ENCODE measurements around the gene ETFA. TPM values are rescaled to one million over a fixed set of nuclear protein-coding genes. Genes with fewer than 3 reads are reported as not detected.

The ETFA gene
- total RNA-seq, 1 donor from 2014 or later = 109 TPM

DNA sequence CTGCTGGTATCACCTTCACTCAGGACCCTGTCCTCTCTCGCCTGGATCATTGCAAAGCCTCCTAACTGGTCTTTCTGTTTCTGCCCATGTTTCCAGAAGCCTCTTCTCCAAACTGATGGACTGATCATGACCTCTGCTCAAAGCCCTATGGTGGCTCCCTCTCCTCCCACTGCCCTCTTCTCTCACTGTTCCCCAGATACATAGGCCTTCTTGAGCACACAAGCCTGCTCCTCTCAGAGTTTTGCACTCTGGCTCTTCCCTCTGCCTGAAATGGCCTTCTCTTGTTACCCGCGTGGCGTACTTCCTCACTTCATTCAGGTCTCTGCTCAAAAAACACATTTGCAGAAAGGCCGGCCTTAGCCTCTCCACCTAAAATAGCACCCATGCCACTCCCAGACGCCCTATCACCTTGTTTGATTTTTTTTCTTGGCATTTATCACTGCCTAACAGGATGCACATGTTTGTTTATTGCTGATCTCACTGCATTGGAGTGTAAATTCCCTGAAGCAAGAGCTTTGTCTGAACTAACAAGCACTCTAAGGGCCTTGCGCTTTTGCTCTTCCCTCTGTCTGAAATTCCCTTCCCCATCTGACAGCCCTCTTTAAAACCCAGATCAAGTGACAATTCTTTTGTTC is 1.4 kb upstream of the ETFA start:
- Mint-ChIP-seq H3K4me3 (peak overlapping the region; percentile 93), H3K9me3 (peaks cover 3% of the 10 kb centered on the region), H3K4me1 (peaks cover 38% of the 10 kb centered on the region), H3K27me3 (ENCODE audit: low read depth) (peaks cover 11% of the 10 kb centered on the region), H3K36me3 (ENCODE audit: low read depth) (peaks cover 2% of the 10 kb centered on the region), H3K27ac (ENCODE audit: unreplicated experiment) (no peak overlapping the region)
- no peak for TF ChIP-seq CTCF (conservative IDR thresholded peaks at IDR 0.05)
- DNase-seq (ENCODE audit: low read depth, low spot score) = no peak

GRCh38 chr15:76310475-76311099 is 682 bp downstream of the ETFA start:
- Mint-ChIP-seq H3K9me3 (peaks cover 3% of the 10 kb centered on the region), H3K27ac (ENCODE audit: unreplicated experiment) (peak overlapping the region; percentile 81), H3K4me1 (peaks cover 38% of the 10 kb centered on the region), H3K4me3 (peak overlapping the region; percentile 93), H3K36me3 (ENCODE audit: low read depth) (peaks cover 5% of the 10 kb centered on the region), H3K27me3 (ENCODE audit: low read depth) (peaks cover 6% of the 10 kb centered on the region)
- peak; percentile 16 for DNase-seq (ENCODE audit: low read depth, low spot score)
- no peak for TF ChIP-seq CTCF (conservative IDR thresholded peaks at IDR 0.05)

- Mint-ChIP-seq H3K4me1 (peaks cover 38% of the 10 kb centered on the region), H3K27ac (ENCODE audit: unreplicated experiment) (no peak overlapping the region)
Observed at GRCh38 chr15:76309601-76310330, 1.5 kb downstream of the ETFA start.

GRCh38 chr15:76303909-76304308 is 7.4 kb downstream of the ETFA start:
- no peak for TF ChIP-seq CTCF (conservative IDR thresholded peaks at IDR 0.05)
- H3K4me3 Mint-ChIP-seq = no peak overlapping the region
- no peak for DNase-seq (ENCODE audit: low read depth, low spot score)
- H3K9me3 Mint-ChIP-seq = peaks cover 3% of the 10 kb centered on the region
- peaks cover 7% of the 10 kb centered on the region for H3K36me3 Mint-ChIP-seq (ENCODE audit: low read depth)
- no peak overlapping the region for H3K27ac Mint-ChIP-seq (ENCODE audit: unreplicated experiment)
- H3K4me1 Mint-ChIP-seq = peaks cover 10% of the 10 kb centered on the region
- H3K27me3 Mint-ChIP-seq (ENCODE audit: low read depth) = no peaks in the 10 kb centered on the region

More at GRCh38 chr15:76309601-76310330, 1.5 kb downstream of the ETFA start:
- H3K36me3 Mint-ChIP-seq (ENCODE audit: low read depth) = peaks cover 9% of the 10 kb centered on the region
- DNase-seq (ENCODE audit: low read depth, low spot score) = no peak
- peaks cover 4% of the 10 kb centered on the region for H3K27me3 Mint-ChIP-seq (ENCODE audit: low read depth)
- H3K4me3 Mint-ChIP-seq = peak overlapping the region; percentile 93
- TF ChIP-seq CTCF (conservative IDR thresholded peaks at IDR 0.05) = no peak
- H3K9me3 Mint-ChIP-seq = peaks cover 5% of the 10 kb centered on the region

DNA sequence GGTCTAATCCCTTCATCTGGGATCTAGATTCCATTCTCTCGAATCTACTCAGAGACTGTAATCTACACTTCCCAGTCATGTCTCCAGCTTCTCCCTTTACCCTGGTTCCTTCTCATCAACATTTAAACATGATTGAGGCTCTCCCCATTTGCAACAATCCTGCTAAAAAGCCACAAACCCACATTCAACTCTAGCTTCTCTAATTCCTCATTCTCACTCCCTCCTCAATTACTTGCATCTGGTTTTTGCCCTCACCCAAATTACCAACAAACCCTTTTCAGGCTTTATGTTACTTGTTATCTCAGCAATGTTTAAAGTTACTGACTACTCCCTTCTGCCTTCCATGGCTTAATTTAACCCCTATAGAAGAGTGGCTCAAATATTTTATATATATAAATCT is 11.5 kb downstream of the ETFA start:
- H3K4me3 Mint-ChIP-seq = no peak overlapping the region
- H3K36me3 Mint-ChIP-seq (ENCODE audit: low read depth) = no peaks in the 10 kb centered on the region
- H3K27ac Mint-ChIP-seq (ENCODE audit: unreplicated experiment) = no peak overlapping the region
- H3K4me1 Mint-ChIP-seq = no peaks in the 10 kb centered on the region
- no peaks in the 10 kb centered on the region for H3K9me3 Mint-ChIP-seq
- no peak for TF ChIP-seq CTCF (conservative IDR thresholded peaks at IDR 0.05)
- no peaks in the 10 kb centered on the region for H3K27me3 Mint-ChIP-seq (ENCODE audit: low read depth)
- no peak for DNase-seq (ENCODE audit: low read depth, low spot score)

Measured in neural crest cell (in vitro differentiated cells).